Progenitor cell of endocrine pancreas (in vitro differentiated cells): ENCODE measurements around the gene DLG4. TPM values are rescaled to one million over a fixed set of nuclear protein-coding genes. Genes with fewer than 3 reads are reported as not detected.

Experiments
- DNase-seq: peaks from one replicate; pipeline ENCODE4 v3.0.0; 2021; ENCODE audit warnings: low spot score; ENCODE audit not compliant: unreplicated experiment
- H3K27ac Mint-ChIP-seq: 2 replicates; pipeline ENCODE4 v1.8.0; 2021; ENCODE audit warnings: mild to moderate bottlenecking, moderate library complexity, mixed read lengths
- H3K27me3 Mint-ChIP-seq: 2 replicates; pipeline ENCODE4 v1.8.0; 2021; ENCODE audit warnings: mixed read lengths
- H3K36me3 Mint-ChIP-seq: 2 replicates; pipeline ENCODE4 v1.8.0; 2022; ENCODE audit warnings: mixed read lengths; ENCODE audit not compliant: insufficient read depth
- H3K4me1 Mint-ChIP-seq: 2 replicates; pipeline ENCODE4 v1.8.0; 2021; ENCODE audit warnings: low read depth, mixed read lengths
- H3K4me3 Mint-ChIP-seq: 2 replicates; pipeline ENCODE4 v1.8.0; 2021; ENCODE audit warnings: low read depth, mild to moderate bottlenecking, moderate library complexity, mixed read lengths
- H3K9me3 Mint-ChIP-seq: 2 replicates; pipeline ENCODE4 v1.8.0; 2021; ENCODE audit warnings: low read depth, mixed read lengths
- CTCF ChIP-seq: fragments of 200-600 bp; sonication (generic); IDR thresholded peaks from one replicate; pipeline ENCODE4 v1.5.0; 2021; ENCODE audit warnings: antibody characterized with exemption, mild to moderate bottlenecking; ENCODE audit not compliant: unreplicated experiment
- total RNA-seq: library from RNA; stranded (reverse); gene quantifications from 2 replicates; pipeline ENCODE4 v1.2.1, GENCODE V29; 2021

The DLG4 gene
- total RNA-seq, 1 donor from 2014 or later = 48.6 TPM

- Mint-ChIP-seq H3K27ac (peak overlapping the region; percentile 99), H3K27me3 (no peaks in the 10 kb centered on the region), H3K9me3 (no peaks in the 10 kb centered on the region), H3K36me3 (peaks cover 7% of the 10 kb centered on the region), H3K4me1 (peaks cover 33% of the 10 kb centered on the region), H3K4me3 (peak overlapping the region; percentile 99)
- TF ChIP-seq CTCF = no peak
- no peak for DNase-seq
These were observed 41.9 kb upstream of the DLG4 start for GRCh38 chr17:7261379-7262191.

GRCh38 chr17:7260651-7261378, 41.2 kb upstream of the DLG4 start:
- peak overlapping the region; percentile 99 for H3K4me3 Mint-ChIP-seq
- peaks cover 33% of the 10 kb centered on the region for H3K4me1 Mint-ChIP-seq
- DNase-seq = peak; percentile 62
- peaks cover 9% of the 10 kb centered on the region for H3K36me3 Mint-ChIP-seq
- peak overlapping the region; percentile 97 for H3K27ac Mint-ChIP-seq
- TF ChIP-seq CTCF = no peak
- H3K27me3 Mint-ChIP-seq = no peaks in the 10 kb centered on the region
- no peaks in the 10 kb centered on the region for H3K9me3 Mint-ChIP-seq

- no peak for DNase-seq
- no peaks in the 10 kb centered on the region for H3K9me3 Mint-ChIP-seq
- H3K27ac Mint-ChIP-seq = peak overlapping the region; percentile 85
- H3K4me3 Mint-ChIP-seq = peak overlapping the region; percentile 99
- H3K27me3 Mint-ChIP-seq = no peaks in the 10 kb centered on the region
- peaks cover 9% of the 10 kb centered on the region for H3K36me3 Mint-ChIP-seq
- no peak for TF ChIP-seq CTCF
- peaks cover 33% of the 10 kb centered on the region for H3K4me1 Mint-ChIP-seq
These were observed 40.5 kb upstream of the DLG4 start for GRCh38 chr17:7260151-7260550.

GRCh38 chr17:7259555-7259889, 39.9 kb upstream of the DLG4 start:
- peaks cover 11% of the 10 kb centered on the region for H3K36me3 Mint-ChIP-seq
- H3K4me3 Mint-ChIP-seq = peak overlapping the region; percentile 41
- peaks cover 33% of the 10 kb centered on the region for H3K4me1 Mint-ChIP-seq
- no peak for DNase-seq
- H3K27ac Mint-ChIP-seq = peak overlapping the region; percentile 89
- TF ChIP-seq CTCF = no peak
- H3K27me3 Mint-ChIP-seq = no peaks in the 10 kb centered on the region
- no peaks in the 10 kb centered on the region for H3K9me3 Mint-ChIP-seq

- DNase-seq = no peak
- H3K4me1 Mint-ChIP-seq = peaks cover 33% of the 10 kb centered on the region
- H3K4me3 Mint-ChIP-seq = peak overlapping the region; percentile 41
- no peaks in the 10 kb centered on the region for H3K9me3 Mint-ChIP-seq
- H3K27me3 Mint-ChIP-seq = no peaks in the 10 kb centered on the region
- no peak for TF ChIP-seq CTCF
- peaks cover 11% of the 10 kb centered on the region for H3K36me3 Mint-ChIP-seq
- peak overlapping the region; percentile 89 for H3K27ac Mint-ChIP-seq
These were observed 39.3 kb upstream of the DLG4 start for GRCh38 chr17:7258731-7259554.
